HEK293 (cell line): ENCODE measurements around the gene MGAT4B.

Experiments used
- CTCF ChIA-PET: fragments of 350-600 bp; formaldehyde crosslinking; extraction: SDS; loops from one replicate; lab custom pipeline; 2021; ENCODE audit warnings: antibody characterized with exemption; lab: Yijun Ruan, JAX
- POLR2A ChIA-PET: fragments of 300-600 bp; formaldehyde crosslinking; extraction: SDS; loops from one replicate; lab custom pipeline; 2020; ENCODE audit warnings: antibody characterized with exemption, inconsistent platforms; lab: Yijun Ruan, JAX
- H3K27ac ChIP-seq: fragments of 200-500 bp; sonication (Bioruptor generic); 2 replicates; pipeline ENCODE4 v1.5.1; 2014; ENCODE audit warnings: low read depth, low read length, control low read depth, inconsistent platforms; ENCODE audit errors: extremely low read depth
- H3K36me3 ChIP-seq, 2 experiments: fragments of 200-500 bp in 1 of 2; sonication (Bioruptor generic) in 1 of 2; 1 replicate in 1 of 2; 2 replicates in 1 of 2; pipeline ENCODE4 v1.5.1; 2014 to 2017; ENCODE audit warnings: inconsistent platforms in 2 of 2, low read length in 2 of 2; ENCODE audit not compliant: control insufficient read depth in 2 of 2, insufficient read depth in 1 of 2
- H3K4me1 ChIP-seq: fragments of 200-500 bp; sonication (Bioruptor generic); 2 replicates; pipeline ENCODE4 v1.5.1; 2014; ENCODE audit warnings: mild to moderate bottlenecking, low read length, inconsistent platforms; ENCODE audit not compliant: control insufficient read depth, insufficient read depth
- H3K4me3 ChIP-seq: 2 replicates; pipeline ENCODE4 v1.5.1; 2011; ENCODE audit warnings: low read depth, mild to moderate bottlenecking, control low read depth, low read length, moderate library complexity
- H3K9me3 ChIP-seq: fragments of 200-500 bp; sonication (Bioruptor generic); 2 replicates; pipeline ENCODE4 v1.5.1; 2014; ENCODE audit warnings: low read depth, low read length, inconsistent platforms; ENCODE audit not compliant: control insufficient read depth, insufficient read depth
- FEZF1 ChIP-seq: fragments of 450-650 bp; formaldehyde crosslinking; IDR thresholded peaks from 2 replicates; pipeline ENCODE4 v1.5.1; 2016; ENCODE audit warnings: missing biosample characterization, missing genetic modification characterization
- GLI4 ChIP-seq: fragments of 450-650 bp; formaldehyde crosslinking; IDR thresholded peaks from 2 replicates; pipeline ENCODE4 v1.5.1; 2016; ENCODE audit warnings: missing biosample characterization, missing genetic modification characterization
- KLF10 ChIP-seq: fragments of 450-650 bp; IDR thresholded peaks from 2 replicates; pipeline ENCODE4 v1.5.1; 2018; ENCODE audit warnings: missing biosample characterization, mild to moderate bottlenecking, missing genetic modification characterization
- KLF16 ChIP-seq: fragments of 450-650 bp; formaldehyde crosslinking; IDR thresholded peaks from 2 replicates; pipeline ENCODE4 v1.5.1; 2017; ENCODE audit warnings: missing biosample characterization, missing genetic modification characterization
- KLF8 ChIP-seq: fragments of 450-650 bp; formaldehyde crosslinking; IDR thresholded peaks from 2 replicates; pipeline ENCODE4 v1.5.1; 2016; ENCODE audit warnings: missing biosample characterization, missing genetic modification characterization
- OSR2 ChIP-seq: fragments of 450-650 bp; formaldehyde crosslinking; IDR thresholded peaks from 2 replicates; pipeline ENCODE4 v1.5.1; 2016; ENCODE audit warnings: missing biosample characterization, missing genetic modification characterization
- OVOL3 ChIP-seq: fragments of 450-650 bp; formaldehyde crosslinking; IDR thresholded peaks from 2 replicates; pipeline ENCODE4 v1.5.1; 2016; ENCODE audit warnings: missing biosample characterization, missing genetic modification characterization
- SP2 ChIP-seq: fragments of 450-650 bp; formaldehyde crosslinking; IDR thresholded peaks from 2 replicates; pipeline ENCODE4 v1.5.1; 2016; ENCODE audit warnings: missing biosample characterization, missing genetic modification characterization
- ZBTB8A ChIP-seq: fragments of 450-650 bp; formaldehyde crosslinking; IDR thresholded peaks from 2 replicates; pipeline ENCODE4 v1.5.1; 2016; ENCODE audit warnings: missing biosample characterization, missing genetic modification characterization
- ZFHX2 ChIP-seq: fragments of 450-650 bp; formaldehyde crosslinking; conservative IDR thresholded peaks from 2 replicates; pipeline ENCODE4 v1.5.1; 2016; ENCODE audit warnings: missing biosample characterization, missing genetic modification characterization
- ZFP37 ChIP-seq: fragments of 450-650 bp; formaldehyde crosslinking; IDR thresholded peaks from 2 replicates; pipeline ENCODE4 v1.5.1; 2016; ENCODE audit warnings: missing biosample characterization, missing genetic modification characterization
- ZFP69B ChIP-seq: fragments of 450-650 bp; formaldehyde crosslinking; IDR thresholded peaks from 2 replicates; pipeline ENCODE4 v1.5.1; 2016; ENCODE audit warnings: missing biosample characterization, missing genetic modification characterization
- ZNF112 ChIP-seq: fragments of 450-650 bp; formaldehyde crosslinking; IDR thresholded peaks from 2 replicates; pipeline ENCODE4 v1.5.0; 2017; ENCODE audit warnings: missing biosample characterization, missing genetic modification characterization
- ZNF138 ChIP-seq: fragments of 450-650 bp; formaldehyde crosslinking; IDR thresholded peaks from 2 replicates; pipeline ENCODE4 v1.5.1; 2016; ENCODE audit warnings: missing biosample characterization, missing genetic modification characterization, borderline replicate concordance
- ZNF140 ChIP-seq: fragments of 450-650 bp; formaldehyde crosslinking; IDR thresholded peaks from 2 replicates; pipeline ENCODE4 v1.5.1; 2016; ENCODE audit warnings: missing biosample characterization, missing genetic modification characterization
- ZNF24 ChIP-seq: fragments of 450-650 bp; formaldehyde crosslinking; IDR thresholded peaks from 2 replicates; pipeline ENCODE4 v1.5.1; 2016; ENCODE audit warnings: missing biosample characterization, missing genetic modification characterization
- ZNF391 ChIP-seq: fragments of 450-650 bp; formaldehyde crosslinking; IDR thresholded peaks from 2 replicates; pipeline ENCODE4 v1.5.1; 2016; ENCODE audit warnings: low read depth, missing biosample characterization, missing genetic modification characterization, borderline replicate concordance
- ZNF433 ChIP-seq: fragments of 450-650 bp; formaldehyde crosslinking; IDR thresholded peaks from 2 replicates; pipeline ENCODE4 v1.5.1; 2016; ENCODE audit warnings: missing biosample characterization, missing genetic modification characterization, low read depth
- ZNF529 ChIP-seq: fragments of 450-650 bp; formaldehyde crosslinking; IDR thresholded peaks from 2 replicates; pipeline ENCODE4 v1.5.1; 2017; ENCODE audit warnings: missing genetic modification characterization, missing biosample characterization; ENCODE audit not compliant: insufficient replicate concordance
- ZNF544 ChIP-seq: fragments of 450-650 bp; formaldehyde crosslinking; IDR thresholded peaks from 2 replicates; pipeline ENCODE4 v1.5.0; 2017; ENCODE audit warnings: missing biosample characterization, missing genetic modification characterization
- ZNF555 ChIP-seq: fragments of 450-650 bp; formaldehyde crosslinking; conservative IDR thresholded peaks from 2 replicates; pipeline ENCODE4 v1.5.1; 2017; ENCODE audit warnings: missing biosample characterization, mild to moderate bottlenecking, missing genetic modification characterization, inconsistent platforms
- ZNF596 ChIP-seq: fragments of 450-650 bp; IDR thresholded peaks from 2 replicates; pipeline ENCODE4 v1.5.0; 2018; ENCODE audit warnings: missing biosample characterization, mild to moderate bottlenecking, missing genetic modification characterization, moderate library complexity
- ZNF76 ChIP-seq: fragments of 450-650 bp; formaldehyde crosslinking; IDR thresholded peaks from 2 replicates; pipeline ENCODE4; 2016; ENCODE audit warnings: low read depth, missing biosample characterization, missing genetic modification characterization, borderline replicate concordance
- TF ChIP-seq, protein P1 (sequence below): fragments of 450-650 bp; formaldehyde crosslinking; IDR thresholded peaks from 2 replicates; pipeline ENCODE4 v1.5.1; 2016; ENCODE audit warnings: missing biosample characterization, missing genetic modification characterization
- TF ChIP-seq, protein P2 (sequence below): fragments of 450-650 bp; formaldehyde crosslinking; IDR thresholded peaks from 2 replicates; pipeline ENCODE4 v1.5.1; 2016; ENCODE audit warnings: missing biosample characterization, missing genetic modification characterization, low read depth
- TF ChIP-seq, protein P3 (sequence below): fragments of 450-650 bp; formaldehyde crosslinking; IDR thresholded peaks from 2 replicates; pipeline ENCODE4 v1.5.1; 2016; ENCODE audit warnings: missing biosample characterization, missing genetic modification characterization
- TF ChIP-seq, protein P4 (sequence below): fragments of 450-650 bp; formaldehyde crosslinking; conservative IDR thresholded peaks from 2 replicates; pipeline ENCODE4 v1.5.1; 2016; ENCODE audit warnings: low read depth, missing biosample characterization, missing genetic modification characterization

The MGAT4B gene

DNA sequence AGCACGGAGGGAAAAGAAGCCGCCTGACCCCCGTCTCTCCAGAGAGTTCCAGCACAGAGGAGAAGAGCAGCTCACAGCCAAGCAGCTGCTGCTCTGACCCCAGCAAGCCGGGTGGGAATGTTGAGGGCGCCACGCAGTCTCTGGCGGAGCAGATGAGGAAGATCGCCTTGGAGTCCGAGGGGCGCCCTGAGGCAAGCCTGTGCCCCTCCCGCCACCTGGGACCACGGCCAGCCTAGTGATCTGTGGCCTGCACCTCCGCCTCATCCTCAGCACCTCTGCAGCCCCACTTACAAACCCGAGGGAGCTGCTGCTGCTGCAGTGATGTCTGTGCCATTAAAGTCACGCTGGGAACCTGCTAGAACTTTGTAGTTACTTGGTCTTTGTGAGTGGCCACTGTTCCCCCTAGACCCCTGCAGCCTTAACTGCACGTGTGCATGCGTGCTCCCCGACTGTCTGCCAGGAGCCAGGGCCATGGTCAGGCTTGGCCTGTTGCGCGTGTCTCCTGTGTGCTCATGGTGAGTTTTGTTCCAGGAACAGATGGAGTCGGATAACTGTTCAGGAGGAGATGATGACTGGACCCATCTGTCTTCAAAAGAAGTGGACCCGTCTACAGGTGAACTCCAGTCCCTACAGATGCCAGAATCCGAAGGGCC is 26.5 kb upstream of the MGAT4B start:
- ChIA-PET POLR2A (interaction anchor here (0.8 kb wide), 2 partner anchors 11 to 13 kb away, joined by 3 to 4 read pairs; partner anchors contain the start of gene SQSTM1), CTCF (interaction anchor here (0.9 kb wide), 1 partner anchor 67 kb away, joined by 3 read pairs; no protein-coding TSS in a partner anchor)
- H3K36me3 ChIP-seq: peaks cover 30 to 89% of the 10 kb centered on the region in 2 experiments

DNA sequence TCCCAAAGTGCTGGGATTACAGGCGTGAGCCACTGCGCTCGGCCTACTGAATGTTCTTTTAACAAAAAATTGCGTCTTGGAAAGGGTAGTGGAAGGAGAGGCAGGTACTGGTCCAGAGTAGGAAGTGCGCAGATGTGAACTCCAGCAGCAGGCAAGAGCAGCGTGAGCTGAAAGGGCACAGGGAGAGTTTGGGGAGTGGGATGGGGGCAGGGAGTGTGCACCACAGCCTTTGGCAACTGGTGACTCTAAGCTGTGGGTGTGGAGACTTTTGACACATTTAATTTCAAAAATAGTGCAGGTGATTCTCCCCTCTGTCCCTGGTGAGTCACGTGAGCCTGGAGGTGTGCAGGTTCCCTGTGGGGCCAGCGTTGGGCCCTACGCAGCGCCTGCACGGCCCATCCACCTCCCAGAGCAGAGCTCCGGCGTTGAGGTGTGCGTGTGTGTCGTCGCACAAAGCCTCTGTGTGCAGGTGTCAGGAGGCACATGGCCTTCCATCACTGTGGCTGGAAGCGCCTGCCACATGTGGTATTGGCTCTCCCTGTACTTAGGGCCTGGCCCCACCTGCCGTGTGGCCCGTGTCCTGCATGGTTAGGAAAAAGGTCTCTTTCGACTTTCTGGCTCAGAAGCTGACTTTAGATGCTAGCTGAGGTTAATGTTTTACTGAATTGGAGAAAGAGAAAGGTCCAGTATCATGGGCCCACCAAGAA is 25.5 kb upstream of the MGAT4B start:
- no peak overlapping the region for H3K4me3 ChIP-seq
- H3K36me3 ChIP-seq: peaks cover 32 to 89% of the 10 kb centered on the region in 2 experiments
- H3K9me3 ChIP-seq: no peaks in the 10 kb centered on the region
- no peaks in the 10 kb centered on the region for H3K4me1 ChIP-seq
- ChIA-PET POLR2A (interaction anchor here (0.8 kb wide), 2 partner anchors 10 to 12 kb away, joined by 3 to 4 read pairs; partner anchors contain the start of gene SQSTM1), CTCF (no interaction called here)
- TF ChIP-seq KLF8: no peak
- TF ChIP-seq ZBTB8A (tag by site-specific recombination): no peak
- TF ChIP-seq FEZF1 (tag by site-specific recombination): no peak
- TF ChIP-seq ZNF433 (tag by site-specific recombination): no peak
- no peak for TF ChIP-seq ZNF555 (tag by site-specific recombination)
- TF ChIP-seq GLI4 (tag by site-specific recombination): no peak
- no peak for TF ChIP-seq ZFHX2 (tag by site-specific recombination)
- no peak for TF ChIP-seq ZNF140 (tag by site-specific recombination)
- TF ChIP-seq, protein P1, sequence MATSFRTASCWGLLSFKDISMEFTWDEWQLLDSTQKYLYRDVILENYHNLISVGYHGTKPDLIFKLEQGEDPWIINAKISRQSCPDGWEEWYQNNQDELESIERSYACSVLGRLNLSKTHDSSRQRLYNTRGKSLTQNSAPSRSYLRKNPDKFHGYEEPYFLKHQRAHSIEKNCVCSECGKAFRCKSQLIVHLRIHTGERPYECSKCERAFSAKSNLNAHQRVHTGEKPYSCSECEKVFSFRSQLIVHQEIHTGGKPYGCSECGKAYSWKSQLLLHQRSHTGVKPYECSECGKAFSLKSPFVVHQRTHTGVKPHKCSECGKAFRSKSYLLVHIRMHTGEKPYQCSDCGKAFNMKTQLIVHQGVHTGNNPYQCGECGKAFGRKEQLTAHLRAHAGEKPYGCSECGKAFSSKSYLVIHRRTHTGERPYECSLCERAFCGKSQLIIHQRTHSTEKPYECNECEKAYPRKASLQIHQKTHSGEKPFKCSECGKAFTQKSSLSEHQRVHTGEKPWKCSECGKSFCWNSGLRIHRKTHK (tag by site-specific recombination): no peak
- TF ChIP-seq, protein P2, sequence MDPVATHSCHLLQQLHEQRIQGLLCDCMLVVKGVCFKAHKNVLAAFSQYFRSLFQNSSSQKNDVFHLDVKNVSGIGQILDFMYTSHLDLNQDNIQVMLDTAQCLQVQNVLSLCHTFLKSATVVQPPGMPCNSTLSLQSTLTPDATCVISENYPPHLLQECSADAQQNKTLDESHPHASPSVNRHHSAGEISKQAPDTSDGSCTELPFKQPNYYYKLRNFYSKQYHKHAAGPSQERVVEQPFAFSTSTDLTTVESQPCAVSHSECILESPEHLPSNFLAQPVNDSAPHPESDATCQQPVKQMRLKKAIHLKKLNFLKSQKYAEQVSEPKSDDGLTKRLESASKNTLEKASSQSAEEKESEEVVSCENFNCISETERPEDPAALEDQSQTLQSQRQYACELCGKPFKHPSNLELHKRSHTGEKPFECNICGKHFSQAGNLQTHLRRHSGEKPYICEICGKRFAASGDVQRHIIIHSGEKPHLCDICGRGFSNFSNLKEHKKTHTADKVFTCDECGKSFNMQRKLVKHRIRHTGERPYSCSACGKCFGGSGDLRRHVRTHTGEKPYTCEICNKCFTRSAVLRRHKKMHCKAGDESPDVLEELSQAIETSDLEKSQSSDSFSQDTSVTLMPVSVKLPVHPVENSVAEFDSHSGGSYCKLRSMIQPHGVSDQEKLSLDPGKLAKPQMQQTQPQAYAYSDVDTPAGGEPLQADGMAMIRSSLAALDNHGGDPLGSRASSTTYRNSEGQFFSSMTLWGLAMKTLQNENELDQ (tag by site-specific recombination): no peak
- TF ChIP-seq ZFP69B (tag by site-specific recombination): no peak
- no peak for TF ChIP-seq SP2 (tag by site-specific recombination)
- no peak for TF ChIP-seq ZNF544 (tag by site-specific recombination)
- H3K27ac ChIP-seq: peak overlapping the region; percentile 37; the same call in 1 of the 2 replicates

More for the DNA sequence above, 26.5 kb upstream of the MGAT4B start:
- Histone ChIP-seq H3K9me3 (no peaks in the 10 kb centered on the region), H3K4me1 (no peaks in the 10 kb centered on the region), H3K4me3 (no peak overlapping the region), H3K27ac (0 out of 2 replicates have a peak overlapping the region, but pooled peaks have one; percentile 9)
- TF ChIP-seq ZNF391 (tag by site-specific recombination): no peak
- TF ChIP-seq ZNF529: no peak
- no peak for TF ChIP-seq KLF16 (tag by site-specific recombination)
- TF ChIP-seq OVOL3 (tag by site-specific recombination): no peak
- TF ChIP-seq ZNF76 (tag by site-specific recombination): no peak
- TF ChIP-seq ZNF24 (tag by site-specific recombination): no peak
- no peak for TF ChIP-seq OSR2 (tag by site-specific recombination)
- no peak for TF ChIP-seq ZNF138 (tag by site-specific recombination)
- TF ChIP-seq ZNF112 (tag by site-specific recombination): no peak
- TF ChIP-seq KLF10 (tag by site-specific recombination): no peak
- no peak for TF ChIP-seq ZFP37 (tag by site-specific recombination)
- TF ChIP-seq, protein P3, sequence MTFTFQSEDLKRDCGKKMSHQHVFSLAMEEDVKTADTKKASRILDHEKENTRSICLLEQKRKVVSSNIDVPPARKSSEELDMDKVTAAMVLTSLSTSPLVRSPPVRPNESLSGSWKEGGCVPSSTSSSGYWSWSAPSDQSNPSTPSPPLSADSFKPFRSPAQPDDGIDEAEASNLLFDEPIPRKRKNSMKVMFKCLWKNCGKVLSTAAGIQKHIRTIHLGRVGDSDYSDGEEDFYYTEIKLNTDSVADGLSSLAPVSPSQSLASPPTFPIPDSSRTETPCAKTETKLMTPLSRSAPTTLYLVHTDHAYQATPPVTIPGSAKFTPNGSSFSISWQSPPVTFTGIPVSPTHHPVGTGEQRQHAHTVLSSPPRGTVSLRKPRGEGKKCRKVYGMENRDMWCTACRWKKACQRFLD: no peak
- no peak for TF ChIP-seq ZNF596 (tag by site-specific recombination)
- TF ChIP-seq, protein P4, sequence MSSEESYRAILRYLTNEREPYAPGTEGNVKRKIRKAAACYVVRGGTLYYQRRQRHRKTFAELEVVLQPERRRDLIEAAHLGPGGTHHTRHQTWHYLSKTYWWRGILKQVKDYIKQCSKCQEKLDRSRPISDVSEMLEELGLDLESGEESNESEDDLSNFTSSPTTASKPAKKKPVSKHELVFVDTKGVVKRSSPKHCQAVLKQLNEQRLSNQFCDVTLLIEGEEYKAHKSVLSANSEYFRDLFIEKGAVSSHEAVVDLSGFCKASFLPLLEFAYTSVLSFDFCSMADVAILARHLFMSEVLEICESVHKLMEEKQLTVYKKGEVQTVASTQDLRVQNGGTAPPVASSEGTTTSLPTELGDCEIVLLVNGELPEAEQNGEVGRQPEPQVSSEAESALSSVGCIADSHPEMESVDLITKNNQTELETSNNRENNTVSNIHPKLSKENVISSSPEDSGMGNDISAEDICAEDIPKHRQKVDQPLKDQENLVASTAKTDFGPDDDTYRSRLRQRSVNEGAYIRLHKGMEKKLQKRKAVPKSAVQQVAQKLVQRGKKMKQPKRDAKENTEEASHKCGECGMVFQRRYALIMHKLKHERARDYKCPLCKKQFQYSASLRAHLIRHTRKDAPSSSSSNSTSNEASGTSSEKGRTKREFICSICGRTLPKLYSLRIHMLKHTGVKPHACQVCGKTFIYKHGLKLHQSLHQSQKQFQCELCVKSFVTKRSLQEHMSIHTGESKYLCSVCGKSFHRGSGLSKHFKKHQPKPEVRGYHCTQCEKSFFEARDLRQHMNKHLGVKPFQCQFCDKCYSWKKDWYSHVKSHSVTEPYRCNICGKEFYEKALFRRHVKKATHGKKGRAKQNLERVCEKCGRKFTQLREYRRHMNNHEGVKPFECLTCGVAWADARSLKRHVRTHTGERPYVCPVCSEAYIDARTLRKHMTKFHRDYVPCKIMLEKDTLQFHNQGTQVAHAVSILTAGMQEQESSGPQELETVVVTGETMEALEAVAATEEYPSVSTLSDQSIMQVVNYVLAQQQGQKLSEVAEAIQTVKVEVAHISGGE: no peak
